Measurements from ENCODE around the gene AGPAT3.

The AGPAT3 gene

GRCh38 chr21:43866260-43866629 is 1.2 kb downstream of the AGPAT3 start:
- Histone ChIP-seq H3K79me2 (peaks cover 25% of the 10 kb centered on the region), H3K4me1 (peaks cover 6% of the 10 kb centered on the region), H3K4me2 (ENCODE audit: low read length) (peak overlapping the region; percentile 85), H3K4me3 (ENCODE audit: low read depth, low read length) (peak overlapping the region; percentile 76), H2AFZ (peak overlapping the region; percentile 33), H3K9ac (no peak overlapping the region), H3K27ac (peak overlapping the region; percentile 93), H3K9me3 (ENCODE audit: control insufficient read depth, low read length) (no peaks in the 10 kb centered on the region), H3K36me3 (ENCODE audit: control insufficient read depth, insufficient read depth, low read length) (no peaks in the 10 kb centered on the region), H3K27me3 (ENCODE audit: control insufficient read depth, insufficient read depth, low read length) (no peaks in the 10 kb centered on the region)
- TF ChIP-seq, protein P1, sequence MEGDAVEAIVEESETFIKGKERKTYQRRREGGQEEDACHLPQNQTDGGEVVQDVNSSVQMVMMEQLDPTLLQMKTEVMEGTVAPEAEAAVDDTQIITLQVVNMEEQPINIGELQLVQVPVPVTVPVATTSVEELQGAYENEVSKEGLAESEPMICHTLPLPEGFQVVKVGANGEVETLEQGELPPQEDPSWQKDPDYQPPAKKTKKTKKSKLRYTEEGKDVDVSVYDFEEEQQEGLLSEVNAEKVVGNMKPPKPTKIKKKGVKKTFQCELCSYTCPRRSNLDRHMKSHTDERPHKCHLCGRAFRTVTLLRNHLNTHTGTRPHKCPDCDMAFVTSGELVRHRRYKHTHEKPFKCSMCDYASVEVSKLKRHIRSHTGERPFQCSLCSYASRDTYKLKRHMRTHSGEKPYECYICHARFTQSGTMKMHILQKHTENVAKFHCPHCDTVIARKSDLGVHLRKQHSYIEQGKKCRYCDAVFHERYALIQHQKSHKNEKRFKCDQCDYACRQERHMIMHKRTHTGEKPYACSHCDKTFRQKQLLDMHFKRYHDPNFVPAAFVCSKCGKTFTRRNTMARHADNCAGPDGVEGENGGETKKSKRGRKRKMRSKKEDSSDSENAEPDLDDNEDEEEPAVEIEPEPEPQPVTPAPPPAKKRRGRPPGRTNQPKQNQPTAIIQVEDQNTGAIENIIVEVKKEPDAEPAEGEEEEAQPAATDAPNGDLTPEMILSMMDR (IDR thresholded peaks at IDR 0.05) = no peak

GRCh38 chr21:43866659-43867331 is 1.8 kb downstream of the AGPAT3 start:
- H3K9me3 ChIP-seq (ENCODE audit: control insufficient read depth, low read length) = no peaks in the 10 kb centered on the region
- H2AFZ ChIP-seq = peak overlapping the region; percentile 33
- H3K9ac ChIP-seq = no peak overlapping the region
- peak overlapping the region; percentile 76 for H3K4me3 ChIP-seq (ENCODE audit: low read depth, low read length)
- TF ChIP-seq, protein P1 (IDR thresholded peaks at IDR 0.05) = no peak
- peaks cover 6% of the 10 kb centered on the region for H3K4me1 ChIP-seq
- peak overlapping the region; percentile 85 for H3K4me2 ChIP-seq (ENCODE audit: low read length)
- no peaks in the 10 kb centered on the region for H3K27me3 ChIP-seq (ENCODE audit: control insufficient read depth, insufficient read depth, low read length)
- H3K79me2 ChIP-seq = peaks cover 28% of the 10 kb centered on the region
- no peaks in the 10 kb centered on the region for H3K36me3 ChIP-seq (ENCODE audit: control insufficient read depth, insufficient read depth, low read length)
- peak overlapping the region; percentile 93 for H3K27ac ChIP-seq

DNA sequence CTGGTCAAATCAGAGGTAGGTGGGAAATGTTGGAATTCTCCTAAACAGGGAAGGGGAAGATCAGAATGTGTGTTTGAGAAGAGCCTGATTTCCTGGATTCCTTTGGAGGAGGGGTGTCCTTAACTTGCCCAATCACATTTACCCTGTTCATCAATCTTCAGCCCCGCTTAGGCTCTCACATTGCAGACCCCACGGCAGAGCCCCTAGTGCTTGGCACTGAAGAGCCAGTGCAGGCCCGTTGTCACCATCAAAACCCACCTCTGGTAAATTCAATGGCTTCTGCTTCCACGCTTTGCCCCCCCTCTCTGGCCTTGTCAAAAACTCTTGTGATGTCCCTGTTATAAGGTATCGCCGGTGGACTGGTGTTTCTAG is 2.3 kb downstream of the AGPAT3 start:
- no peak overlapping the region for H3K4me3 ChIP-seq (ENCODE audit: low read depth, low read length)
- H3K4me1 ChIP-seq = peaks cover 6% of the 10 kb centered on the region

GRCh38 chr21:43867948-43868347 is 2.9 kb downstream of the AGPAT3 start:
- Histone ChIP-seq H3K4me3 (ENCODE audit: low read depth, low read length) (no peak overlapping the region), H3K4me2 (ENCODE audit: low read length) (no peak overlapping the region), H3K27ac (no peak overlapping the region), H3K9ac (no peak overlapping the region), H3K4me1 (peaks cover 6% of the 10 kb centered on the region), H3K9me3 (ENCODE audit: control insufficient read depth, low read length) (no peaks in the 10 kb centered on the region), H2AFZ (no peak overlapping the region), H3K79me2 (peaks cover 33% of the 10 kb centered on the region), H3K27me3 (ENCODE audit: control insufficient read depth, insufficient read depth, low read length) (no peaks in the 10 kb centered on the region), H3K36me3 (ENCODE audit: control insufficient read depth, insufficient read depth, low read length) (no peaks in the 10 kb centered on the region)
- TF ChIP-seq, protein P1 (IDR thresholded peaks at IDR 0.05) = no peak

More for the DNA sequence above, 2.3 kb downstream of the AGPAT3 start:
- Histone ChIP-seq H2AFZ (no peak overlapping the region), H3K9me3 (ENCODE audit: control insufficient read depth, low read length) (no peaks in the 10 kb centered on the region), H3K27me3 (ENCODE audit: control insufficient read depth, insufficient read depth, low read length) (no peaks in the 10 kb centered on the region), H3K36me3 (ENCODE audit: control insufficient read depth, insufficient read depth, low read length) (no peaks in the 10 kb centered on the region), H3K4me2 (ENCODE audit: low read length) (no peak overlapping the region), H3K79me2 (peaks cover 28% of the 10 kb centered on the region), H3K9ac (no peak overlapping the region), H3K27ac (peak overlapping the region; percentile 93)
- TF ChIP-seq, protein P1 (IDR thresholded peaks at IDR 0.05) = no peak

- Histone ChIP-seq H3K27me3 (ENCODE audit: control insufficient read depth, insufficient read depth, low read length) (no peaks in the 10 kb centered on the region), H3K9ac (no peak overlapping the region), H3K4me1 (peaks cover 6% of the 10 kb centered on the region), H3K4me3 (ENCODE audit: low read depth, low read length) (no peak overlapping the region), H3K27ac (no peak overlapping the region), H2AFZ (no peak overlapping the region), H3K4me2 (ENCODE audit: low read length) (no peak overlapping the region), H3K36me3 (ENCODE audit: control insufficient read depth, insufficient read depth, low read length) (no peaks in the 10 kb centered on the region), H3K9me3 (ENCODE audit: control insufficient read depth, low read length) (no peaks in the 10 kb centered on the region), H3K79me2 (peaks cover 33% of the 10 kb centered on the region)
- TF ChIP-seq, protein P1 (IDR thresholded peaks at IDR 0.05) = no peak
These were observed 3.4 kb downstream of the AGPAT3 start for GRCh38 chr21:43868461-43868860.

Data from parathyroid adenoma (tissue), 2 donors.